HG03520 (cell line): Measurements from ENCODE around the gene TMEM33.

Source experiments
- ATAC-seq: cut with Tn5 transposase; IDR thresholded peaks from one replicate; pipeline ENCODE4 v1.9.1; 2021; ENCODE audit warnings: mild to moderate bottlenecking, moderate library complexity; ENCODE audit not compliant: unreplicated experiment

Gene TMEM33

DNA sequence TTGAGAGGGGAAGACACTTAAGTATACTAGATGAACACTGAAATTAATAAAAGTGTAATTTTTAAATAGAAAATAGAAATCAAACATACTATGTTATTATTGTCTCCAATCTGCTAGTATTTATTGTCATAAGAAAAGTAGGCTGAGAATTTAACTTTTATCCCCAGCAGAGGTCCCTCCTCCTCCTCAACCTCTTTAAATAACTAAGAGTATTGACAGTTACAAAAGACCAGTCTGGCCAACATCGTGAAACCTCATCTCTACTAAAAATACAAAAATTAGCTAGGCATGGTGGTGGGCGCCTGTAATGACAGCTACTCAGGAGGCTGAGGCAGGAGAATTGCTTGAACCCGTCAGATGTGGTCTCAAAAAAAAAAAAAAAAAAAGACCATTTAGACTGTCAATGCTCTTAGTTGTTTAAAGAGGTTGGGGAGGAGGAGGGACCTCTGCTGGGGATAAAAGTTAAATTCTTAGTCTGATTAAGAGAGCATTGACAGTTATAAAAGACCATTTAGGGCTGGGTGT lies 59.3 kb downstream of the TMEM33 start:
- no peak for ATAC-seq

DNA sequence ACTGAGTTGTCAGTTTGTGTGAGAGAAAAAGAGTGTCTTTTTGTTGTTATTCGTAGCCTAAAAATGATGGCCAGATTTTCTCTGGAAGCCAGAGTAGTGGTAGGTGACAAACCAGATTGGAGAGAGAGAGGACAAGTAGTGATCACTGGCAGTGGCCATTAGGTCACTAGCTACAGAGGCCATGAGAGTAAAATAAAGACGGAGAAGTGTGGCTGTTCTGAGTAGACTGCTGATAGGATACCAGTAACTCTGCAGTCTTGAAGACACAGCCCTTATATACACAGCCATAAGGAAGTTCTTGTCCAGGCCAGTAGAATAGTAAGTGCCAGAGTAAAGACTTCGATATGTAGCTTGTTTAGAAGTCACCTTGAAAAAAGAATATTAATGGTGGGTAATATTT lies 62.8 kb downstream of the TMEM33 start:
- ATAC-seq = no peak

GRCh38 chr4:41999321-41999720 lies 64.1 kb downstream of the TMEM33 start:
- ATAC-seq = no peak

GRCh38 chr4:42008011-42008786 lies 73.0 kb downstream of the TMEM33 start:
- no peak for ATAC-seq
